NCI-H2196 treated with DMSO at 0.1 percent for 48 hours (cell line): ENCODE data around the gene BEX3.

ENCODE experiments used
- DNase-seq: peaks from one replicate; lab custom pipeline; 2025; ENCODE audit not compliant: unreplicated experiment; lab: John Stamatoyannopoulos, UW

BEX3 gene

GRCh38 chrX:103417933-103418332, 41.6 kb downstream of the BEX3 start:
- DNase-seq: no peak

DNA sequence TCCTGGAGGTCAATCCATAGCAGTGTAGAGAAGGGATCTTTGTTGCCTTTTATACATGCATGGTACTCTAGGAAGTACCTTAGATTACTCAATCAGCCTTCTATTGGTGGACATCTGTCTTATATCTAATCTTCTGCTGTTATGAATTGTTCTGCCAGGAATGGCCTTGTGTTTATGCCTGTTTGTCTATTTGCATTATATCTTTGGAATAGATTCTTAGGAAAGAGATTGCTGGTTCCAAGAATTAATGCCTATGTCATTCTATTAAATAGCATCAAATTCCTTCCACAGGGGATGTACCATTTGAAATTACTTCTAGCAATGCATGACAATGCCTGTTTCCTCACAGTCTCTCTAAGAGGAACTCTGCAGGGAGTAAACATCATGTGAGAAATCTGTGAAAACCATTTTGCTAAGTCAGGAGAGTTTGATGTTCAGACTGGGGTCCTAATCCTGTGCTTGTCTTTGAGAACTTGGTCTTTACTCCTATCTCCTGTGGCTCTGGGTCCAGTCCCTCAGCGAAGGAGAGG, 42.5 kb downstream of the BEX3 start:
- no peak for DNase-seq

DNA sequence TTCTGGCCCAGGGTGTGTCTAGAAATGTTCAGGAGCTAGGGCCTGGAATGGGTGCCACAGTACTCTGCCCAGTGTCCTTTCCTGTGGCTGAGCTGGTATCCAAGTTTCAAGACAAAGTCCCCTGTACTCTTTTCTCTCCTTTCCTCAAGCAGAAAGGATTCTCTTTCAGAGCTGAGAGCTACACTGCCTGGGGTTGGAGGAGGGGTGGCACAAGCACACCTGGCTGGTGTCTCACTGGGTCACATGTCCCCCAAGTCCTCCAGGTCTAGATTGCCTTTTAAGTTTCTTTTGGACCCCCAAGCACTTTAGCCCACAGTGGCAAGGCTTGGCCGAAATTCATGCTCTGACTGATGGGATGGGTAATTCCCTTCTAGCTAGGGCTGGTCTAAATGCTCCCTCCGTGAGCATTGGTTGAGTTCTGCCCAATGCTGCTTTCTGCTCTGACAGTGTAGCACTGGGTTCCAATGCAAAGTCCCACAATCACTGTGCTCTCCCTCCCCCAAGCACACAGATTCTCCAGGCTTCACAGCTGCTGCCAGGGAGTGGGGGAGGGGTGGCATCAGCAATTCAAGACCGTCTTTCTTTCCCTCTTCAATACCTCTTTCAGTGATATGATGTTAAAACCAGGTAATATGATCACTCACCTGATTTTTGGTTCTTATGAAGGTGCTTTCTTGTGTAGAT, 47.8 kb downstream of the BEX3 start:
- DNase-seq: no peak
